Measurements from ENCODE around the gene SPOCD1.

Gene SPOCD1

GRCh38 chr1:31773861-31774260 lies 42.0 kb downstream of the SPOCD1 start:
- no peak for DNase-seq (ENCODE audit: low read depth in 1 of 2, low spot score in 1 of 2)

GRCh38 chr1:31772669-31773248 lies 43.1 kb downstream of the SPOCD1 start:
- DNase-seq (ENCODE audit: low read depth in 1 of 2, low spot score in 1 of 2), result no peak

DNA sequence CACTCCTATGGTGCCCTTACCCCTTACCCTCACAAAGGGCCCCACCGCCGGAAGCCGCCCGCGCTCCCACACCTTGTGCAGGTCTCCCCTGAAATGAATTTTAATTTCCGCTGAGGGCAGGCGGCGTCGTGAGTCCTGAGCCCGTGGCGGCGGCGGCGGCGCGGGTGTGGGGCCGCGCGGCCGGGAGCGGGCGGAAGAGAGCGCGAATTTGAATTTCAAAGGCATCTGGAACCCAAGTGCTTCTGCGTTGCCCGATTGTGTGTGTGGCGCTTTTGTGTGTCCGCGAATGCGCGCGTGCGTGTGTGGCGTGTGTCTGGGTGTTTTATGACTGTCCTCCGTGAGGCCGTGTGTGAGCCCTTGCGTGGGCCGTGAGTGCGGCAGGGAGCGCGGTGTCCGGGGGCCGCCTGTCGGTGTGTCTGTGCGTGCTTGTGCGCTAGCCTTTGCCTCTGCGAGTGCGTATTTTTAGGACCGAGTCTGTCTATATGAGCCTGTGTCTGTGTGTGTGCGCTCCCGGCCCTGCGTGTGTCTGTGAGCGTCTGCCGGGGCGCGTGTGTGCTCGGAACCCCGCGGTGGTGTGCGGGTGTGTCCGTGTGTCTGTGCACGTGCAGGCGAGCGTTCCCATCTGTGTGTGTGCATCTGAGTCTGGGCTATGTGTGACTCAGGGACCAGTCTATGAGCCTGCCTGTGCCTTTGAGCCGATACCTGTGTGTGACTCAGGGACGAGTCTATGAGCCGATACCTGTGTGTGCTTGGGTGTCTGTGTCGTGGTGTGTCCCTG lies 43.7 kb downstream of the SPOCD1 start:
- DNase-seq (ENCODE audit: low read depth in 1 of 2, low spot score in 1 of 2), result peak; percentile 37 to 38

DNA sequence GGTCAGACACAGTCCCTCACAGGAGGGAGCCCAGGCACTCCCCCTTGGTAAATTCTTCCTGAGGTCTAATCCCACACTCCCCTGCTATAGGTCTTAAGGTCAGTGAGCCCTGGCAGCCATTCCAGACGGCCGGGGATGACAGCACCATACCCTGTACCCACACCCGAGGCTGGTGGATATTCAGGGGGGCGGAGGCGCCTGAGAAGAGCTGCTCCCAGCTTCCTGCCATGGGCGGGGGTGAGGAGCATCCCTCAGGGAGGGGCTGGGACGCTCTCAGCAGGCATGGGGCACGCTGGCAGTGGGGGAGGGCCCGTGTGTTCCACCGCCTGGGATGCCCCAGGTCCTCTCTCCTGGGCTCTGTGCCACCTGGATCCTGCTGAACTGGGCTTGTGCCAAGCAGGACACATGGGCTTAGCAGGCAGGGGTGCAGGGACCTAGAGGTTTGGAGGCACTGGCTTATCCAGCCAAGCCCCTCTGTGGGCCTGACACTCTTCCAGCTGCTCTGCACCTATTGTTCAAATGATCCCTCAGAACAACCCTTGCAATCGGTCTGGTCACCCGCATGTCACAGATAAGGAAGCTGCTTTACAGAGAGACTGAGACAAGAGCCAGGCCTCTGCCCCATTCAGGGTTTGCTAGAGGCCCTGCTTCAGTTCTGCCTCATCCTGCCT lies 46.0 kb downstream of the SPOCD1 start:
- DNase-seq (ENCODE audit: low read depth in 1 of 2, low spot score in 1 of 2), result no peak

DNA sequence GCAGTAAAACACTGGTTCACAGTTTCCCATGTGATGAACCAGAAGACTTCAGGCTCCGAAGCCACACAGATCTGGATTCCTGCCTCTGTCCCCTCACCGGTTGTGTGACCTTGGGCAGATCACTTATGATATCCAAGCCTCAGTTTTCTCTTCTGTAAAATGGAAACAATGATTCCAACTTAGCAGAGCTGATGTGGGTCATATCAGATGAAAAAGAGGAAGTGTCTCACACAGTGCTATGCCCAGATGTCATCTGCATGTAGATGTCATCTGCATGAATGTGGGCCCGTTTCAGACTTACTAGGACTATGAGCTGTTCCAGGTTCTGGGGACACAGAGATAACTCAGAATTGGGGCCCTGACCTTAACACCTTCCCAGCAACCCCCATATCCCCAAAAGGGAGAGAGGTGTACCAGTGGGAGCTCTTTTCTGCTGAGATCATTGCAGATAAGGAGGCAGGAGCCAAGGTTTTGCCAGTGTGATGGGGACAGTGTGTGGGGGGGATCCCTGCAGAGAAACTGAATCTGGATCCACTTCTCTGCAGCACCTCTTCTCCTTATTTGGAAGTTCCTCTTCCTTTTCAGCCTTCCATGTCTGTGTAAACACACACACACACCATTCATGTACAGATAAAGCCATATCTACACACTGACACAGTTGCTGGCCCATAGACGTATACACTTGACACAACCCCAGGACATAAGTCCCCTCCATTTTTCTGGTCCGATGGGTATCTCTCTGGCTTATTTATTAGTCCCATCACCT lies 46.7 kb downstream of the SPOCD1 start:
- no peak for DNase-seq (ENCODE audit: low read depth in 1 of 2, low spot score in 1 of 2)

GRCh38 chr1:31768407-31768907 lies 47.4 kb downstream of the SPOCD1 start:
- no peak for DNase-seq (ENCODE audit: low read depth in 1 of 2, low spot score in 1 of 2)

- DNase-seq (ENCODE audit: low read depth in 1 of 2, low spot score in 1 of 2), result no peak
Measured at GRCh38 chr1:31767225-31767624, 48.6 kb downstream of the SPOCD1 start.

- DNase-seq (ENCODE audit: low read depth in 1 of 2, low spot score in 1 of 2), result no peak
Measured at GRCh38 chr1:31765516-31765915, 50.3 kb downstream of the SPOCD1 start.

DNA sequence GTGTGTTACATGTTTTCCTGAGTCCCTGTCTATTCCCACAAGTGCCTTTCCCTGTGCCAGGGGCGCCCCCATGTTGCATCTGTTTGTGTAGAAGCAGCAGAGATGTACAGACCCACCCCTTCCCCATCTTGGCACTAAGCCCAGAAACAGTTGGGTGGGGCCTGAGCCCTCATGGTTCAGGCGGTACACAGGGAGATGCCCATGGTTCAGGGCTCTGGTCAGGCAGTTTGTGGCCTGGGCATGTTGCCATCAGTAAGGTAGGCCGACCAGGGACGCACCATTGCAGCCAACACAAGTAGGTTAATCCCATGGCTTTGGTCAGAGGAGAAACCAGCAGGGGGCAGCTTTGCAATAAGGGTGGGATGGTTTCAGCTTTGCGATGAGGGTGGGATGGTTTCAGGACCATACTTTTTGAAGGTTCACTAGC lies 50.8 kb downstream of the SPOCD1 start:
- DNase-seq (ENCODE audit: low read depth in 1 of 2, low spot score in 1 of 2), result no peak

DNA sequence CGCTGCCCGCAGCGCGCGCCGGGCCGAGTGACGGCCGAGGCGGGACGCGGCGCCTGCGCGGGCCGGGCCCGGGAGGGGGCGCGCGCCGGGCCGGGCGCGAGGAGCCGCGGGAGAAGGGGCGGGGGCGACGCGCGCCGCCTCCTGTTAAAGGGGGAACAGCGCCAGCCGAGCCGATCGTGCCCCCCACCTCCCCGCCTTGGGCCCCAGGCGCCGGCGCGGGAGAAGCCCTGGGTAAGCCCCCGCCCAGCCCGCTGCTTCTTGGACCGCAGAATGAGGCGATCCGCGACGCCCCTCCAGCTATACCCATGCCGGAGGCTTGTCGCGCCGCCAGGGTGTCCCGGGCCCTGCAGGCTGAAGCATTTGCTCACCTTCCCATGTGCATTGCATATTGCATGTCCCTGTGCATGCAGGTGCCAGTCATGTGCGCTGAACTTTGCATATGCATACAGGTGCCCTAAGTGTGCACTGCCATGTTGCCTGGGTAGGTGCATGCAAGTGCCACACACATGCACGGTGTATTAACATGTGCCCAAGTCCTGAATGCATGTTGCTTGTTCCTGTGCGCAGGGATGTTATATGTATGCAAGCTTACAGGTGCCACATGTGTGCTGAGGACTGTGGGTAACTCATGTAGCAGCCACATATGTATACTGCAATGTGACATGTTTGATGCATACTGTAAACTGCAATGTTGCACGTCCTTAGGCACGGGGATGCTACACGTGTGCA lies 51.3 kb downstream of the SPOCD1 start, which contains the start of gene ADGRB2:
ADGRB2 (minus strand) TSS at position 29 of the 729 bp plus-strand sequence. CDS start 7,119 bp downstream, outside the sequence.
- DNase-seq (ENCODE audit: low read depth in 1 of 2, low spot score in 1 of 2), result no peak

- DNase-seq (ENCODE audit: low read depth in 1 of 2, low spot score in 1 of 2), result no peak
Measured at GRCh38 chr1:31763671-31764311, 52.0 kb downstream of the SPOCD1 start.

DNA sequence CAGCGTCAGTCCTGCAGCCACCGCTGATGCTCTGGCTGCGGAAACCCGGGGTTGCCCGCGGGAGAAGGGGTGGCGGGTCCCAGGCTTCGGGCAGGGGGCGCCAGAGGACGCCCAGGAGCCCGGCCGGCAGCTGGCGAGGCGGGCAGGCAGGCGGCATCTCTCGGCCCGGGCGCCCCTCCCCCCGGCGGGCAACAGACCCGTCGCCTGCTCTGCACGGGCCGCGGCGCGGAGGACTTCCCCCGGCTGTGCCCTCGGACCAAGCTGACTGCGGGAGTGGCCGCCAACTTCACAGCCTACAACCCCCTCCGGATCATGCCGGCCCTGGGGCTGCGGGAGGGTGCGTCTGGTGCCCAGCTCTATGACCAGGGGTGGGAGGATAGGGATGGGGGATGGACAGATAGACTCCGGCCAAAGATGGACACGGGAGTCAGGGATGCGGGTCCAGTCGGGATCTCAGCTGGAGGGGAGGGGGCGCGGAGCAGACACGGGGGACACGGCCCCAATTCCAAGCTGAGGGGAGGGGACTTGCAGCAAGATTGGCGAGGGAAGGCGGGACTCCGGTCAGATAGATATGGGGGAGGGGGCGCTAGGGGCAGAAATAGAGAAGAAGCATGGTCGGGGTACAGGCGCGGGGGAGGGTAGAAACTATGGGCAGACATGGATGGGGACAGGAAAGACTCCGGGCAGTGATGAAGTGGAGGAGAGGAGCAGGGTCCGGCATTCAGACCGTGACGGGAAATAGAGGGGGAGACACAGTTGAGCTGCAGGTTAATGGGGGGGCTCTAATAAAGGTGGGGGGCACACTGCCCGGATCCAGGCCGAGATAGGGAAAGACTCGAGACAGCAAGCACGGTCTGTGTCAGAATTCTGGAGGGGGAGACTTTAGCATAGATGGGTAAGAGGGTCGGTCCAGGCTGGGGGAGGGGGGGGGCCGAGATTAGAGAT lies 52.8 kb downstream of the SPOCD1 start:
- peak; percentile 31 to 35 for DNase-seq (ENCODE audit: low read depth in 1 of 2, low spot score in 1 of 2)

DNA sequence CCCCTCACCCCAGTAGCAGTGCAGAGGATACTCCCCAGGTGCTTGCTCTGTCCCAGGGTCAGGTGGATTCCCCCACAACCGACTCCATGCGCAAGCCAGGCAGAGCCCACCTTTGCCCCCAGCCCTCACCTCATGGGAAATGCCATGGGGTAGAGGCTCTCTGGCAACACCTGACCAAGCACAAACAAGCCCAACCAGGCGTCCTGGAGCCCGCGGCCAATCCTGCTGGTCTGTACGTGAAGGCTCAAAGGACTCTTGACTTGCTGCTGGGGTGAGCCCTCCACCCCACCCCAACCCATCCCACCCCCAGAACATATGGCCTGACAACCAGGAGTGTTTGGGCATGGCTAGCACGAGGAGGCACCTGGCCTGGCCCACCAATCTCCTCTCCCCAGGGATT lies 53.5 kb downstream of the SPOCD1 start:
- DNase-seq (ENCODE audit: low read depth in 1 of 2, low spot score in 1 of 2), result no peak

DNA sequence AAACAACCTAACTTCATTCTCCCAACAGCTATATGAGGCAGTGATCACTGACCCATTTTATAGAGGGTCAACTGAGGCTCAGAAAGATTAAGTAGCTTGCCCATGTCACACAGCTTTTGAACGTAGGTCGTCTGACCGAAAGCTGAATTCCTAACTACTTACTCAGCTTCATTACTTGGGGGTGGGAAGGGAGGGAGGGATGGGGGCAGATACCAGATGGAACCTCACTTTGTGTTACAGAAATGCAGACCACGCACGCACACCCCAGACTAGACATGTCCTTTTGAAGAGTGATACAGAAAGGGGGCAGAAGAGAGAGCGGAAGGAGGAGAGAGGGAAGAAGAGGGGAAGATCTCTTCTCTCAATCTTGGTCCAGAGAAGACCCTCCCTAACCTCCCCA lies 53.9 kb downstream of the SPOCD1 start:
- DNase-seq (ENCODE audit: low read depth in 1 of 2, low spot score in 1 of 2), result no peak

GRCh38 chr1:31760471-31761470 lies 55.1 kb downstream of the SPOCD1 start:
- DNase-seq (ENCODE audit: low read depth in 1 of 2, low spot score in 1 of 2), result peak; percentile 27 to 30

DNA sequence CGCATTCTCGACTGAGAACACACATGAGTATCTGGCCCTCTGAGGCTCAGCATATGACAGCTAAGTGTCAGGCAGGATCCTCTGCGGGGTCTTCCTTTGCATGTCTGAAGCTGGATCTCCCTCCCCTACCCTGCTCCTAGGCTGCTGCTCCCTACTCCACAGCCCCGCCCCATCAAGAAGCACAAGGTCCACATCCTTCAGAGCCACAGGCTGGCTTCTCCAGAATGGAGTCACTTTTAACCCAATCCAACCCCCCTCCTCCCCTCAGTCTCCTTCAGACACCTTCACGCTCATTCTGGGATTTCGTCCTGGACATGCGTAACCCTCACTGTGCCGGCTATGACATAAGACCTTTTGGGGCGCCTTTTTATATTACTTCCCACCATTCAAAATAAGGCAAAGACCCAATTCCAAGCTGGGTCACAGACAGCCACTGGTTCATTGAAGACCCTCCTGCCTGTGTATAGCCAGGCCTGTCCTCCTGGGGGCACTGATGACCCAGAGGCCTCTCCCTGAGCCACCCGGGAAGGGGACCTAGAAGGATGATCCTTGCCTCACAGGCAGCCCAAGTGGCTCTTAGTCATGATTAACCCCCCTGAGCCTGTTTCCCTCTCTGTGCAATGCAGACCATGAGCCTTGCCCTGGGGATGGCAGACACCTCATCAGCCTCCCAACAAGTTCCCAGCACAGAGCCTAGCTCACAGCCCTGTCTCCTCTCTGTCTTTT lies 56.4 kb downstream of the SPOCD1 start:
- no peak for DNase-seq (ENCODE audit: low read depth in 1 of 2, low spot score in 1 of 2)

DNA sequence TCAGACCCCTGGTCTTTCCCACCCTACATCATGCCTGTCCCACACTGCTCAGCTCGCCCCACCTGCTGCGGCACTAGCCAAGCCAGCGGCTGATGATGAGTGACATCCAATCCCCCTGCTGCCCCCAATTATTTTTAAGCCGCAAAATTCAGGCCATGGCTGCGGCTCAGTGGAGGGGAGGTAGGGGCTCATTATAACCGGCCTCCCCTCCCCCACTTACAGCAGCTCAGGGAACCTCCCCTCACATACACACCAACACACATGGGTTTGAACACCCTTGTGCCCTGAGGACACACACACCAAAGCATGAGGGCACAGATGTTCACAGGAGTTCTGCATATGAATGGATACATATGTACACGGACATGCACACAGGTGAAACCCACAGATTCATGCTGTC lies 57.0 kb downstream of the SPOCD1 start:
- DNase-seq (ENCODE audit: low read depth in 1 of 2, low spot score in 1 of 2), result no peak

Measured in activated CD4-positive, alpha-beta T cell treated with anti-CD3 and anti-CD28 coated beads, Interleukin-2, amount 50 U/mL, for 24 hours (primary cell).